ENCODE data around the gene RSAD1. TPM values are rescaled to one million over a fixed set of nuclear protein-coding genes. Genes with fewer than 3 reads are reported as not detected.
A peak's percentile ranks its signal among the peaks of the same experiment; 100 is the strongest.

Gene RSAD1
- total and polyA plus RNA-seq, 2 donors from 2014 or later = 38.9 to 39.9 TPM

DNA sequence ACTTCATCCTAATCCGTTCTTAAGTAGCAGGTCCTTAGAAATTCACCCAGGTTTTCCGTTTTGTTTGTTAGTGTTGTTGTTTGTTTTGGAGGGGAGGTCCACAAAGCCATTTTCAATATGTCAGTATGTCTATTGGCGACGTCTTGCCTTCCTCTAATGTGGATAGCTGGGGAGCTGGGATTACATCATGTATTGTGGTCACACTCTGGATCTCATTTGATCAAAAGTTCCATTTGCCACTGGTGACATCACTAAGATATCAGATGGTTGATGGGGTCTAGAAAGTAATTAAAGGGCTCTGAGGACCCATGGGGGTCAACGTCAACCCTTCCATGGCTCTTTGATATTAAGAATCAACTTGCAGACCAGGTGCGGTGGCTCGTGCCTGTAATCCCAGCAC, 51.2 kb downstream of the RSAD1 start:
- no peak for FAIRE-seq
- intact Hi-C loops (cut with DNase I) = no loop called here
- H3K9me3 ChIP-seq (ENCODE audit: control insufficient read depth in 2 of 3, insufficient read depth in 1 of 3, low read length in 3 of 3) = no peaks in the 10 kb centered on the region
- no peak overlapping the region for H3K9ac ChIP-seq (ENCODE audit: low read length in 3 of 3)
- H3K4me1 ChIP-seq (ENCODE audit: control insufficient read depth in 2 of 3, insufficient read depth in 2 of 3, low read depth in 1 of 3, low read length in 3 of 3) = peaks cover 0 to 18% (median 9%) of the 10 kb centered on the region in 3 donors
- H3K36me3 ChIP-seq (ENCODE audit: control insufficient read depth in 2 of 3, insufficient read depth in 3 of 3, low read length in 3 of 3) = no peaks in the 10 kb centered on the region
- no peaks in the 10 kb centered on the region for H3K27me3 ChIP-seq (ENCODE audit: control insufficient read depth, insufficient read depth, low read length)
- H3K4me3 ChIP-seq (ENCODE audit: low read length in 3 of 3) = no peak overlapping the region
- H3K27ac ChIP-seq (ENCODE audit: low read depth in 2 of 2, low read length in 2 of 2) = no peak overlapping the region
- TF ChIP-seq, protein P1, sequence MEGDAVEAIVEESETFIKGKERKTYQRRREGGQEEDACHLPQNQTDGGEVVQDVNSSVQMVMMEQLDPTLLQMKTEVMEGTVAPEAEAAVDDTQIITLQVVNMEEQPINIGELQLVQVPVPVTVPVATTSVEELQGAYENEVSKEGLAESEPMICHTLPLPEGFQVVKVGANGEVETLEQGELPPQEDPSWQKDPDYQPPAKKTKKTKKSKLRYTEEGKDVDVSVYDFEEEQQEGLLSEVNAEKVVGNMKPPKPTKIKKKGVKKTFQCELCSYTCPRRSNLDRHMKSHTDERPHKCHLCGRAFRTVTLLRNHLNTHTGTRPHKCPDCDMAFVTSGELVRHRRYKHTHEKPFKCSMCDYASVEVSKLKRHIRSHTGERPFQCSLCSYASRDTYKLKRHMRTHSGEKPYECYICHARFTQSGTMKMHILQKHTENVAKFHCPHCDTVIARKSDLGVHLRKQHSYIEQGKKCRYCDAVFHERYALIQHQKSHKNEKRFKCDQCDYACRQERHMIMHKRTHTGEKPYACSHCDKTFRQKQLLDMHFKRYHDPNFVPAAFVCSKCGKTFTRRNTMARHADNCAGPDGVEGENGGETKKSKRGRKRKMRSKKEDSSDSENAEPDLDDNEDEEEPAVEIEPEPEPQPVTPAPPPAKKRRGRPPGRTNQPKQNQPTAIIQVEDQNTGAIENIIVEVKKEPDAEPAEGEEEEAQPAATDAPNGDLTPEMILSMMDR (IDR thresholded peaks at IDR 0.05; ENCODE audit: borderline replicate concordance, extremely low read depth, insufficient read depth) = no peak
- DNase-seq = no peak

- TF ChIP-seq, protein P1 (IDR thresholded peaks at IDR 0.05; ENCODE audit: borderline replicate concordance, extremely low read depth, insufficient read depth) = no peak
- Histone ChIP-seq H3K36me3 (ENCODE audit: control insufficient read depth in 2 of 3, insufficient read depth in 3 of 3, low read length in 3 of 3) (no peaks in the 10 kb centered on the region), H3K27me3 (ENCODE audit: control insufficient read depth, insufficient read depth, low read length) (no peaks in the 10 kb centered on the region), H3K9ac (ENCODE audit: low read length in 3 of 3) (peak overlapping the region in 1 of 3 donors; percentile 91), H3K27ac (ENCODE audit: low read depth in 2 of 2, low read length in 2 of 2) (peak overlapping the region; percentile 23 to 91), H3K4me3 (ENCODE audit: low read length in 3 of 3) (no peak overlapping the region), H3K4me1 (ENCODE audit: control insufficient read depth in 2 of 3, insufficient read depth in 2 of 3, low read depth in 1 of 3, low read length in 3 of 3) (peaks cover 0 to 28% (median 9%) of the 10 kb centered on the region in 3 donors), H3K9me3 (ENCODE audit: control insufficient read depth in 2 of 3, insufficient read depth in 1 of 3, low read length in 3 of 3) (no peaks in the 10 kb centered on the region)
- FAIRE-seq (no peak), DNase-seq (peak in 1 of 5 donors; percentile 62)
- intact Hi-C loops (cut with DNase I) = no loop called here
Observed at GRCh38 chr17:50531428-50532025, 52.9 kb downstream of the RSAD1 start.

- intact Hi-C loops (cut with DNase I) = no loop called here
Observed at GRCh38 chr17:50532452-50533024, 53.9 kb downstream of the RSAD1 start, which contains the start of gene EPN3. Gene EPN3, plus strand, starts transcription at chr17:50532735. Its CDS starts 3,822 bp downstream, at chr17:50536557.

More at GRCh38 chr17:50532452-50533024, 53.9 kb downstream of the RSAD1 start, which contains the start of gene EPN3:
- peak within 1 kb of the TSS; percentile 15 to 91 (median 65) for H3K9ac ChIP-seq (ENCODE audit: low read length in 3 of 3)
- no peak for FAIRE-seq
- peak within 1 kb of the TSS; percentile 89 to 91 for H3K27ac ChIP-seq (ENCODE audit: low read depth in 2 of 2, low read length in 2 of 2)
- H3K9me3 ChIP-seq (ENCODE audit: control insufficient read depth in 2 of 3, insufficient read depth in 1 of 3, low read length in 3 of 3) = no peaks in the 10 kb centered on the region
- peaks cover 0 to 28% (median 9%) of the 10 kb centered on the region in 3 donors for H3K4me1 ChIP-seq (ENCODE audit: control insufficient read depth in 2 of 3, insufficient read depth in 2 of 3, low read depth in 1 of 3, low read length in 3 of 3)
- H3K36me3 ChIP-seq (ENCODE audit: control insufficient read depth in 2 of 3, insufficient read depth in 3 of 3, low read length in 3 of 3) = no peaks in the 10 kb centered on the region
- H3K27me3 ChIP-seq (ENCODE audit: control insufficient read depth, insufficient read depth, low read length) = no peaks in the 10 kb centered on the region
- H3K4me3 ChIP-seq (ENCODE audit: low read length in 3 of 3) = peak within 1 kb of the TSS; percentile 56 to 69 (median 65)
- peak; percentile 74 to 82 (median 80) for DNase-seq
- TF ChIP-seq, protein P1 (IDR thresholded peaks at IDR 0.05; ENCODE audit: borderline replicate concordance, extremely low read depth, insufficient read depth) = no peak

All from kidney (tissue), 14 donors.